Adipocyte (in vitro differentiated cells): ENCODE data around the gene NGB.

ENCODE experiments used
- DNase-seq: peaks from one replicate; pipeline ENCODE4 v3.0.0-alpha.2; 2015; ENCODE audit warnings: low read depth
- H3K27me3 ChIP-seq: replicated peaks from 2 replicates; pipeline ENCODE4 v1.7.0; 2013; ENCODE audit warnings: mild to moderate bottlenecking, low read length, moderate library complexity; ENCODE audit not compliant: control insufficient read depth, insufficient read depth
- H3K36me3 ChIP-seq: 2 replicates; pipeline ENCODE4 v1.7.0; 2013; ENCODE audit warnings: low read length, mild to moderate bottlenecking, moderate library complexity; ENCODE audit not compliant: control insufficient read depth, insufficient read depth, severe bottlenecking
- H3K4me1 ChIP-seq: 2 replicates; pipeline ENCODE4 v1.7.0; 2013; ENCODE audit warnings: mild to moderate bottlenecking, low read length, moderate library complexity; ENCODE audit not compliant: control insufficient read depth, insufficient read depth
- H3K4me3 ChIP-seq: 2 replicates; pipeline ENCODE4 v1.7.0; 2013; ENCODE audit warnings: mild to moderate bottlenecking, low read length, moderate library complexity
- H3K9ac ChIP-seq: 2 replicates; pipeline ENCODE4 v1.7.0; 2013; ENCODE audit warnings: mild to moderate bottlenecking, low read length, moderate library complexity
- H3K9me3 ChIP-seq: 2 replicates; pipeline ENCODE4 v1.7.0; 2013; ENCODE audit warnings: mild to moderate bottlenecking, low read length, moderate library complexity; ENCODE audit not compliant: control insufficient read depth

The NGB gene

GRCh38 chr14:77275041-77275580, 4.1 kb upstream of the NGB start:
- Histone ChIP-seq H3K36me3 (peaks cover 30% of the 10 kb centered on the region), H3K9me3 (no peaks in the 10 kb centered on the region), H3K27me3 (peaks cover 7% of the 10 kb centered on the region), H3K4me3 (no peak overlapping the region), H3K9ac (no peak overlapping the region), H3K4me1 (no peaks in the 10 kb centered on the region)
- DNase-seq = no peak

- no peak overlapping the region for H3K4me3 ChIP-seq
- H3K36me3 ChIP-seq = peaks cover 17% of the 10 kb centered on the region
- peaks cover 10% of the 10 kb centered on the region for H3K27me3 ChIP-seq
- H3K9me3 ChIP-seq = peaks cover under 1% of the 10 kb centered on the region
- no peak for DNase-seq
- H3K9ac ChIP-seq = no peak overlapping the region
- H3K4me1 ChIP-seq = no peaks in the 10 kb centered on the region
Measured at GRCh38 chr14:77273796-77274195, 2.8 kb upstream of the NGB start.

GRCh38 chr14:77272261-77272660, 1.3 kb upstream of the NGB start:
- H3K9ac ChIP-seq = no peak overlapping the region
- no peak for DNase-seq
- peaks cover 22% of the 10 kb centered on the region for H3K27me3 ChIP-seq

GRCh38 chr14:77270361-77271112, 469 bp downstream of the NGB start:
- H3K9me3 ChIP-seq = peaks cover 16% of the 10 kb centered on the region
- H3K4me1 ChIP-seq = no peaks in the 10 kb centered on the region
- H3K9ac ChIP-seq = no peak overlapping the region
- no peak overlapping the region for H3K4me3 ChIP-seq
- H3K27me3 ChIP-seq = peaks cover 27% of the 10 kb centered on the region
- H3K36me3 ChIP-seq = no peaks in the 10 kb centered on the region
- no peak for DNase-seq

More at GRCh38 chr14:77272261-77272660, 1.3 kb upstream of the NGB start:
- Histone ChIP-seq H3K36me3 (peaks cover 8% of the 10 kb centered on the region), H3K4me3 (no peak overlapping the region), H3K9me3 (peaks cover 15% of the 10 kb centered on the region), H3K4me1 (no peaks in the 10 kb centered on the region)

- Histone ChIP-seq H3K36me3 (no peaks in the 10 kb centered on the region), H3K27me3 (peaks cover 29% of the 10 kb centered on the region), H3K9me3 (peaks cover 16% of the 10 kb centered on the region), H3K4me3 (no peak overlapping the region), H3K9ac (no peak overlapping the region), H3K4me1 (no peaks in the 10 kb centered on the region)
- no peak for DNase-seq
Measured at GRCh38 chr14:77268989-77269600, 1.9 kb downstream of the NGB start.

GRCh38 chr14:77267937-77268699, 2.9 kb downstream of the NGB start:
- H3K36me3 ChIP-seq = no peaks in the 10 kb centered on the region
- H3K4me3 ChIP-seq = no peak overlapping the region
- no peak overlapping the region for H3K9ac ChIP-seq
- DNase-seq = no peak
- H3K4me1 ChIP-seq = no peaks in the 10 kb centered on the region
- peaks cover 38% of the 10 kb centered on the region for H3K27me3 ChIP-seq
- H3K9me3 ChIP-seq = peaks cover 16% of the 10 kb centered on the region

- Histone ChIP-seq H3K9ac (no peak overlapping the region), H3K4me1 (no peaks in the 10 kb centered on the region), H3K27me3 (peaks cover 37% of the 10 kb centered on the region), H3K36me3 (no peaks in the 10 kb centered on the region), H3K9me3 (peaks cover 16% of the 10 kb centered on the region), H3K4me3 (no peak overlapping the region)
- DNase-seq = no peak
Measured at GRCh38 chr14:77266336-77266735, 4.7 kb downstream of the NGB start.

GRCh38 chr14:77265561-77266335, 5.3 kb downstream of the NGB start:
- peaks cover 16% of the 10 kb centered on the region for H3K9me3 ChIP-seq
- peaks cover 39% of the 10 kb centered on the region for H3K27me3 ChIP-seq
- H3K9ac ChIP-seq = no peak overlapping the region
- DNase-seq = no peak
- H3K4me1 ChIP-seq = no peaks in the 10 kb centered on the region
- no peak overlapping the region for H3K4me3 ChIP-seq
- H3K36me3 ChIP-seq = no peaks in the 10 kb centered on the region

- Histone ChIP-seq H3K36me3 (no peaks in the 10 kb centered on the region), H3K27me3 (peaks cover 43% of the 10 kb centered on the region), H3K4me1 (no peaks in the 10 kb centered on the region), H3K4me3 (no peak overlapping the region), H3K9me3 (peaks cover 16% of the 10 kb centered on the region), H3K9ac (no peak overlapping the region)
- no peak for DNase-seq
Measured at GRCh38 chr14:77265187-77265515, 5.9 kb downstream of the NGB start.

- H3K9ac ChIP-seq = no peak overlapping the region
- DNase-seq = no peak
Measured at GRCh38 chr14:77264466-77265186, 6.4 kb downstream of the NGB start.

More at GRCh38 chr14:77264466-77265186, 6.4 kb downstream of the NGB start:
- H3K36me3 ChIP-seq = no peaks in the 10 kb centered on the region
- H3K9me3 ChIP-seq = peaks cover 16% of the 10 kb centered on the region
- H3K4me1 ChIP-seq = no peaks in the 10 kb centered on the region
- peaks cover 46% of the 10 kb centered on the region for H3K27me3 ChIP-seq
- H3K4me3 ChIP-seq = no peak overlapping the region
